Measurements from ENCODE around the gene PHLPP1. TPM values are rescaled to one million over a fixed set of nuclear protein-coding genes. Genes with fewer than 3 reads are reported as not detected.

The PHLPP1 gene
- total RNA-seq, 6 experiments from 2014 or later: 4.5 to 7.9 (median 5.5) TPM

GRCh38 chr18:62829936-62830335 is 114.6 kb downstream of the PHLPP1 start:
- DNase-seq: no peak
- Mint-ChIP-seq H3K36me3 (ENCODE audit: low read depth) (no peaks in the 10 kb centered on the region; the same call in 1 of the 2 replicates), H3K27ac (no peak overlapping the region; the same call in 1 of the 2 replicates), H3K27me3 (ENCODE audit: insufficient read depth) (peaks cover 2% of the 10 kb centered on the region; the same call in 1 of the 2 replicates), H3K9me3 (no peaks in the 10 kb centered on the region), H3K4me3 (no peak overlapping the region), H3K4me1 (ENCODE audit: low read depth) (peaks cover 33% of the 10 kb centered on the region)
- TF ChIP-seq CTCF (IDR thresholded peaks at IDR 0.05): no peak

- Mint-ChIP-seq H3K4me3 (no peak overlapping the region), H3K36me3 (ENCODE audit: low read depth) (no peaks in the 10 kb centered on the region; the same call in 1 of the 2 replicates), H3K9me3 (no peaks in the 10 kb centered on the region), H3K27me3 (ENCODE audit: insufficient read depth) (no peaks in the 10 kb centered on the region), H3K27ac (no peak overlapping the region), H3K4me1 (ENCODE audit: low read depth) (peaks cover 33% of the 10 kb centered on the region)
- TF ChIP-seq CTCF (IDR thresholded peaks at IDR 0.05): no peak
- no peak for DNase-seq
Observed at GRCh38 chr18:62832282-62832681, 116.9 kb downstream of the PHLPP1 start.

GRCh38 chr18:62833494-62833893 is 118.2 kb downstream of the PHLPP1 start:
- no peak for DNase-seq
- no peak overlapping the region for H3K4me3 Mint-ChIP-seq
- H3K27me3 Mint-ChIP-seq (ENCODE audit: insufficient read depth): no peaks in the 10 kb centered on the region
- H3K4me1 Mint-ChIP-seq (ENCODE audit: low read depth): peaks cover 28% of the 10 kb centered on the region
- no peak overlapping the region for H3K27ac Mint-ChIP-seq
- H3K36me3 Mint-ChIP-seq (ENCODE audit: low read depth): no peaks in the 10 kb centered on the region; the same call in 1 of the 2 replicates
- TF ChIP-seq CTCF (IDR thresholded peaks at IDR 0.05): no peak
- H3K9me3 Mint-ChIP-seq: no peaks in the 10 kb centered on the region

- DNase-seq: no peak
- Mint-ChIP-seq H3K4me1 (ENCODE audit: low read depth) (peaks cover 23% of the 10 kb centered on the region), H3K27me3 (ENCODE audit: insufficient read depth) (no peaks in the 10 kb centered on the region), H3K9me3 (no peaks in the 10 kb centered on the region), H3K36me3 (ENCODE audit: low read depth) (no peaks in the 10 kb centered on the region; the same call in 1 of the 2 replicates), H3K4me3 (no peak overlapping the region), H3K27ac (no peak overlapping the region)
- TF ChIP-seq CTCF (IDR thresholded peaks at IDR 0.05): no peak
Observed at GRCh38 chr18:62834715-62835114, 119.4 kb downstream of the PHLPP1 start.

GRCh38 chr18:62837011-62837410 is 121.7 kb downstream of the PHLPP1 start:
- Mint-ChIP-seq H3K4me1 (ENCODE audit: low read depth) (peaks cover 16% of the 10 kb centered on the region), H3K27ac (no peak overlapping the region), H3K27me3 (ENCODE audit: insufficient read depth) (no peaks in the 10 kb centered on the region), H3K9me3 (no peaks in the 10 kb centered on the region), H3K4me3 (no peak overlapping the region), H3K36me3 (ENCODE audit: low read depth) (no peaks in the 10 kb centered on the region)
- no peak for DNase-seq
- no peak for TF ChIP-seq CTCF (IDR thresholded peaks at IDR 0.05)
